ENCODE results near the gene MAPK10.

DNA sequence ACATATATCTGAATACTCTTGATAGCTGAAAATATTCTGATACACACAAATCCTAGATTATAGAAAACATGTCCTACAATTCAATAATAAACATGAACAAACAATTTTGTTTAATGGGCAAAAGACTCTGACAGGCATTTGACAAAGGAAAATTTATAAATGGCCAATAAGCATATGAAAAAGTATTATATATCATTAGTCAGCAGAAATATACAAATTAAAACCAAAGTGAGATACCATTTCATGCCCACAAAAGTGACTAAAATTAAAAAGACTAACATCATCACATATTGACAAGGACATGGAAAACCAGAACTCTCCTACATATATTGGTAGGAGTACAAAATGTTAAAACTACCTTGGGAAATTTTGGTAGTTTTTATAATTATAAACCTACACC is 2.7 kb upstream of the MAPK10 start:
- TF ChIP-seq, protein P1, sequence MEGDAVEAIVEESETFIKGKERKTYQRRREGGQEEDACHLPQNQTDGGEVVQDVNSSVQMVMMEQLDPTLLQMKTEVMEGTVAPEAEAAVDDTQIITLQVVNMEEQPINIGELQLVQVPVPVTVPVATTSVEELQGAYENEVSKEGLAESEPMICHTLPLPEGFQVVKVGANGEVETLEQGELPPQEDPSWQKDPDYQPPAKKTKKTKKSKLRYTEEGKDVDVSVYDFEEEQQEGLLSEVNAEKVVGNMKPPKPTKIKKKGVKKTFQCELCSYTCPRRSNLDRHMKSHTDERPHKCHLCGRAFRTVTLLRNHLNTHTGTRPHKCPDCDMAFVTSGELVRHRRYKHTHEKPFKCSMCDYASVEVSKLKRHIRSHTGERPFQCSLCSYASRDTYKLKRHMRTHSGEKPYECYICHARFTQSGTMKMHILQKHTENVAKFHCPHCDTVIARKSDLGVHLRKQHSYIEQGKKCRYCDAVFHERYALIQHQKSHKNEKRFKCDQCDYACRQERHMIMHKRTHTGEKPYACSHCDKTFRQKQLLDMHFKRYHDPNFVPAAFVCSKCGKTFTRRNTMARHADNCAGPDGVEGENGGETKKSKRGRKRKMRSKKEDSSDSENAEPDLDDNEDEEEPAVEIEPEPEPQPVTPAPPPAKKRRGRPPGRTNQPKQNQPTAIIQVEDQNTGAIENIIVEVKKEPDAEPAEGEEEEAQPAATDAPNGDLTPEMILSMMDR (conservative IDR thresholded peaks at IDR 0.05 in 1 of 2, IDR thresholded peaks at IDR 0.05 in 1 of 2; ENCODE audit: low read depth in 1 of 2, low read length in 2 of 2), result no peak
- no peak for TF ChIP-seq EZH2 (IDR thresholded peaks at IDR 0.05; ENCODE audit: low read length, missing control alignments)

Measured in fibroblast of lung (primary cell).